Lung (tissue), 12 donors: ENCODE results near the gene HS6ST1. TPM values are rescaled to one million over a fixed set of nuclear protein-coding genes. Genes with fewer than 3 reads are reported as not detected.

Experiments
- ATAC-seq: fragments of 200-7000 bp; cut with Tn5 transposase; one replicate; pipeline ENCODE4 v1.9.1; 2020; ENCODE audit warnings: moderate number of reproducible peaks; ENCODE audit not compliant: insufficient read depth, low FRiP score
- DNase-seq, 3 donors: peaks; one replicate each; pipeline ENCODE4 v3.0.0-alpha.2; 2013 to 2017
- H3K27ac ChIP-seq, 2 donors: one replicate each; pipeline ENCODE4 v1.5.1; 2013; ENCODE audit warnings: mild to moderate bottlenecking in 2 of 2, moderate library complexity in 2 of 2, control low read depth in 1 of 2, inconsistent platforms in 1 of 2, low read depth in 1 of 2, low read length in 1 of 2
- H3K27me3 ChIP-seq, 3 donors: one replicate each; pipeline ENCODE4 v1.5.1; 2013; ENCODE audit warnings: low read length in 2 of 3; ENCODE audit not compliant: control insufficient read depth in 3 of 3, insufficient read depth in 3 of 3
- H3K36me3 ChIP-seq, 4 donors: one replicate each; pipeline ENCODE4 v1.5.1; 2013; ENCODE audit warnings: low read length in 4 of 4, mild to moderate bottlenecking in 1 of 4, moderate library complexity in 1 of 4; ENCODE audit not compliant: control insufficient read depth in 4 of 4, insufficient read depth in 4 of 4
- H3K4me1 ChIP-seq, 5 donors: one replicate each; pipeline ENCODE4 v1.5.1; 2013; ENCODE audit warnings: low read length in 5 of 5, mild to moderate bottlenecking in 2 of 5, moderate library complexity in 1 of 5; ENCODE audit not compliant: control insufficient read depth in 5 of 5, insufficient read depth in 5 of 5
- H3K4me3 ChIP-seq: one replicate; pipeline ENCODE4 v1.5.1; 2013; ENCODE audit warnings: mild to moderate bottlenecking, control low read depth, moderate library complexity
- H3K9ac ChIP-seq, 2 donors: one replicate each; pipeline ENCODE4 v1.5.1; 2013; ENCODE audit warnings: low read length in 2 of 2, control low read depth in 1 of 2; ENCODE audit not compliant: insufficient read depth in 1 of 2
- H3K9me3 ChIP-seq, 4 donors: one replicate each; pipeline ENCODE4 v1.5.1; 2013; ENCODE audit warnings: low read length in 3 of 4, mild to moderate bottlenecking in 1 of 4, moderate library complexity in 1 of 4; ENCODE audit not compliant: control insufficient read depth in 4 of 4, insufficient read depth in 3 of 4
- CTCF ChIP-seq: IDR thresholded peaks from 2 replicates; pipeline ENCODE4 v1.5.1; 2012; ENCODE audit warnings: mild to moderate bottlenecking; ENCODE audit errors: control extremely low read depth, extremely low read depth
- WGBS, 2 donors: extraction: QIAGEN DNeasy Blood & Tissue Kit; methylation state at CpG; one replicate each; pipeline ENCODE4 v1.1.7; 2013; 5-methylcytosine and 5-hydroxymethylcytosine counted together
- polyA plus RNA-seq, 2 donors: library from polyadenylated mRNA; stranded (reverse); fragments of 200-250 nt; gene quantifications; one replicate each; pipeline ENCODE4 v1.2.1, GENCODE V29; 2013
- total RNA-seq, 2 donors: library from RNA; depleted of rRNA in 1 of 2; stranded (reverse); fragments of >200 nt in 1 of 2; gene quantifications; one replicate each; pipeline ENCODE4 v1.2.1, GENCODE V29; 2014 to 2021
- donor health status: control.
- donor health status: control.
- donor health status: Bipolar disorder and iron deficiency.
- donor health status: healthy.
- donor health status: DM: yes; HTN: yes; CAD: no.

Gene HS6ST1
- total and polyA plus RNA-seq, 4 donors, result 15.1 to 37.7 (median 29.1) TPM

- no peak for ATAC-seq
- Histone ChIP-seq H3K4me3 (no peak overlapping the region), H3K9me3 (no peaks in the 10 kb centered on the region), H3K4me1 (peaks cover 0 to 18% (median 3%) of the 10 kb centered on the region in 5 donors), H3K27ac (no peak overlapping the region), H3K36me3 (no peaks in the 10 kb centered on the region), H3K9ac (no peak overlapping the region), H3K27me3 (no peaks in the 10 kb centered on the region)
- TF ChIP-seq CTCF, result no peak
- DNase-seq, result no peak
- 88 to 91% methylated on average over 8 of the region's 8 CpGs for WGBS, 2 donors
Observed at GRCh38 chr2:128323555-128323931, 4.9 kb upstream of the HS6ST1 start.

GRCh38 chr2:128322715-128323554 lies 4.3 kb upstream of the HS6ST1 start:
- H3K9me3 ChIP-seq, result no peaks in the 10 kb centered on the region
- no peaks in the 10 kb centered on the region for H3K27me3 ChIP-seq
- H3K4me3 ChIP-seq, result no peak overlapping the region
- no peak for ATAC-seq
- no peak for TF ChIP-seq CTCF
- no peaks in the 10 kb centered on the region for H3K36me3 ChIP-seq
- H3K27ac ChIP-seq, result no peak overlapping the region
- H3K4me1 ChIP-seq, result peaks cover 0 to 18% (median 3%) of the 10 kb centered on the region in 5 donors
- 65 to 84% methylated on average over 26 to 29 of the region's 29 CpGs for WGBS, 2 donors
- DNase-seq, result peak; percentile 55 to 73 (median 71)
- H3K9ac ChIP-seq, result peak overlapping the region in 1 of 2 donors; percentile 38

- Histone ChIP-seq H3K4me1 (peaks cover 0 to 21% (median 4%) of the 10 kb centered on the region in 5 donors), H3K36me3 (no peaks in the 10 kb centered on the region), H3K27me3 (no peaks in the 10 kb centered on the region), H3K4me3 (peak overlapping the region; percentile 40), H3K27ac (peak overlapping the region; percentile 33 to 85), H3K9me3 (no peaks in the 10 kb centered on the region), H3K9ac (peak overlapping the region; percentile 11 to 68)
- DNase-seq, result peak; percentile 93
- TF ChIP-seq CTCF, result peak; percentile 93
- ATAC-seq, result peak; percentile 81
- WGBS, 2 donors, result 2 to 3% methylated on average over 83 to 91 of the region's 91 CpGs
Observed at GRCh38 chr2:128321784-128322714, 3.4 kb upstream of the HS6ST1 start.
